ENCODE data around the gene ADGRD2.

Gene ADGRD2

GRCh38 chr9:124458441-124458840 lies 8.2 kb downstream of the ADGRD2 start:
- DNase-seq = no peak

DNA sequence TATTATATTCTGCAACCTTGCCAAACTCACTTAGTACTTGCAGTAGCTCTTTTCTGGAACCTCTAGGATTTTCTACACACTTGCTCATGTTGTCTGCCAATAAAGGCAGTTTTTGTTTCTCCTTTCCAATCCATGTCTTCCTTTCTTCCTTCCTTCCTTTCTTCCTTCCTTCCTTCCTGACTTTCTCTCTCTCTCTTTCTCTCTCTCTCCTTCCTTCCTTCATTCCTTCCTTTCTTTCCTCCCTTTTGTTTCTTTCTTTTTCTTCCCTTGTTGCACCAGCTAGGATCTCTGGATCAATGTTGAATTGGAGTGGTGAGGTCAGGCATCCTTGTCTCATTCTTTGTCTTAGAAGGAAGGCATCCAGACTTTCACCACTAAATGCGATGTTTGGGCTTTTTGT lies 12.5 kb downstream of the ADGRD2 start:
- DNase-seq = no peak

- no peak for DNase-seq
These were observed 15.5 kb downstream of the ADGRD2 start for GRCh38 chr9:124465736-124466135.

DNA sequence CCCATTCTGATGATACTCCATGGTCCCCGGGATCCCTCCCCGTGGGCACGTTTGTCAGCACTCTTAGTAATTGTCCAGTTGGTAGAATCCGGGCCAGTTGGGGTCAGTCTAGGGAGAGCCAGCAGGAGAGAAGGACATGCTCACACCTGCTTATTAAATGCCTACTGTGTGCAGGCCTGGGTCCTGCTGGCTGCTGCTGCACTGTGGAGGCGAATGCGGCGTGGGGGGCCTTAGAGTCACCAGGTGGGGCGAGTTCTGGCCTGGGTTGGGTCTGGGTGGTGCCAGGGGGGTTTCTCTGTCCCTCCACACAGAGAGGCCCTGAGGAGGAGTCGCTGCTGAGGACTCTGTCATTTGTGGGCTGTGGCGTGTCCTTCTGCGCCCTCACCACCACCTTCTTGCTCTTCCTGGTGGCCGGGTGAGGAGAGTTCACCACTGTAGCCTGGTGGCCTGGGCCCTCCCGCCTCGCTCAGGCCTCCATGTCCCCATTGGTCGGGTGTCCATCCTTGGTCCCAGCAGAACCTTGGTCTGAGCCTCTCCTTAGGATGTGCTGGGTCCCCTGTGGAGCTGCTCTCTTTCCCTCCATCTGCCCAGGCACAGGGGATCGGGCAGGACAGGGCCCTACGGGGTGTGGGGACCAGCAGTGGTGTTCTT lies 17.3 kb downstream of the ADGRD2 start:
- DNase-seq = no peak

GRCh38 chr9:124468061-124468740 lies 17.9 kb downstream of the ADGRD2 start:
- DNase-seq = no peak

DNA sequence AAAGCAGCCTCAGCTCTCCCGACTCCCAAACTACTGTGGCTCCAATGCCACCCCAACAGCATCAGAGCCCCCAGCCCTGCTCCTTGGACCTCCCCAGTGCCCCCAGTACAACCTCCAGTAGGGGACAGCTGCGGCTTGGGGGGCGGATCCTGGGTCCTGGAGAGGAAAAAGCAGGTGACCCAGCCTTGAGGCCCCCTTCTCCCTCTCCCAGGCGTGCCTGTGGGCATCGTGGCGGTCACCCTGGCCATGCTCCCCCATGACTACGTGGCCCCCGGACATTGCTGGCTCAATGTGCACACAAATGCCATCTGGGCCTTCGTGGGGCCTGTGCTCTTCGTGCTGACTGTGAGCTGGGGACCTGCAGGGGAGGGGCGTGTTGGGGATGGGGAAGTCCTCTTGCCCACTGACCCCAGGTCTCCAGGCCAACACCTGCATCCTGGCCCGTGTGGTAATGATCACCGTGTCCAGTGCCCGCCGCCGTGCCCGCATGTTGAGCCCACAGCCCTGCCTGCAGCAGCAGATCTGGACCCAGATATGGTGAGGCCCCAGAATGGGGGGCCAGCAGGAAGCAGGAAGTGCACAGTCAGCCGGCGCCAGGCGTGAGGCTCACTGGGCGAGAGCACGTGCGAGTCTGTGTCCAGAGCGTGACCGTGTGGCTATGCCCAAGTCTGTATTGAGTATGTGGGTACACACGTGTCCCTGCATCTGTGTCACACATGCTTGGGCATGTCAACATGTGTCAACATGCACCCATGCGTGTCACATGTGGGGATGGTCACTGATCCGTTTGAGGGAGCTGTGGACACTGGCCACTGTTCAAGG lies 19.0 kb downstream of the ADGRD2 start:
- no peak for DNase-seq

- no peak for DNase-seq
These were observed 20.1 kb downstream of the ADGRD2 start for GRCh38 chr9:124470306-124470705.

- no peak for DNase-seq
These were observed 20.5 kb downstream of the ADGRD2 start for GRCh38 chr9:124470726-124471125.

DNA sequence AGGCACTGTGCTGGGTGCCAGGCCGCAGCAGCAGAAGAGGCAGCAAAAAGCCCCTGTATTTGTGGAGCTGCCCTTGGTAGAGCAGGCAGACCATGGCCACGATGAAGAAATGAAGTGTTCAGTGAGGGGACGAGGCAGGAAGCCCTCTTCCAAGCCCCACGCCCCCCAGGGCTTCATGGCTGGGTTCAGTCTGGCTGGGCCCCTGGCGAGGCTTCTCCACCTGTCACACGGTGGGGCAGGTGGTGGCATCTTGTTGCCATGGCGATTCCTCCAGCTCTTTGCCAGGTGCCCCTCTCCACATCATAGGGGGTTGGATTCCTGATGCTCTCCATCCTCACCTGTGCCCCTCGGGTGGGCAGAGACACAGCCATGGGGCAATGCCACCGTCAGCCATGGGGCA lies 21.5 kb downstream of the ADGRD2 start:
- no peak for DNase-seq

- DNase-seq = no peak
These were observed 22.5 kb downstream of the ADGRD2 start for GRCh38 chr9:124472770-124473169.

- no peak for DNase-seq
These were observed 23.1 kb downstream of the ADGRD2 start for GRCh38 chr9:124473310-124473709.

DNA sequence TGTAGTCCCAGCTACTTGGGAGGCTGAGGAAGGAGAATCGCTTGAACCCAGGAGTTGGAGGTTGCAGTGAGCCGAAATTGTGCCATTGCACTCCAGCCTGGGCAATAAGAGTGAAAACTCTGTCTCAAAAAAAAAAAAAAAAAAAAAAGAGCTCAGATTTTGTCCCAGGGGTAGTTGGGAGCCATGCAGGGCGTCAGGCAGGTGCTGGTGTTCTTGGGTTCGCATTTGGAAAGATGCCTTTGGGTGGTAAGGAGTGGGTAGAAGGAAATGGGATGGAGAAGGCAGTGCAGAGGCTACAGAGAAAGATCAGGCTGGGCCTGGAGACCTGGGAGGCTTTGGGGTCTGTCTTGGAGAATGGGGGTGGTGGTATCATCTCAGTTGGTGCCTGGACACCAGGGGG lies 23.9 kb downstream of the ADGRD2 start:
- DNase-seq = no peak

- DNase-seq = no peak
These were observed 25.1 kb downstream of the ADGRD2 start for GRCh38 chr9:124475158-124475867.

DNA sequence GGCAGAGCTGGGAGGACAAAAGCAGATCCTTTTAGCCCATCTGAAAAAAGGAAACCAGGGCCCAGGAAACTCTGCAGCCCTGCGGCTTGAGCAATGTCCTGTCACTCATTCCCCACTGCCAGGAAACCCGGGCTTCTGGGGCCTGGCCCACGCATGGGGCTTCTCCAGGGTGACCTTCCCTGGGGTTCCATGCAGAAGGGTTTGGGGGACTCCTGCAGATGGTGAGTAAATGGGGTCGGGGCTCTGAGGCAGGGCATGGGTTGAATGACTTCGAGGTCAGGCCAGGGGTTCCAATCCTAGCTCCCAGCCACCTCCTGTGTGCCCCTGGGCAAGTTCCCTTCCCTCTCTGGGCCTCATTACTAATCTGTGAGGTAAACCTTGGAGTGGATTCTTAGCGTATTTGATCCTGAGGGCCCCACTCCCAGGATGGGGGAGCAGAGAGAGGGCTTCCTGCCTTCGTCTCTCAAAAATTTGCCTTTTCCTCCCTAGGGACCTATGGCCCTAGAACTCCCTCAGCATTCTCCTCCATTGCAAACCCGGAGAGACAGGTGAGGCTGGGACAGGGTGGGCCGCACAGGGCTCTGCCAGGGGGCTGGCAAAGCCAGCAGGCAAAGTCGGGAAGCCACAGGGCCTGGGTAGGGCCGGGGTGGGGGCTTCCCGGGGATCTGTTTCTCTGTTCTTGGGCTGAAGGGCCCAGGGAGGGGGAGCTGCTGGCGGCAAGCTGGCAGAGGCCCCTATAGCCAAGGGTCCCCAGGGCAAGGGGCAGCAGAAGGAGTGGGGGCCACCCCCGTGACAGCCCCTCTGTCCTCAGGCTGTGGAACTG lies 25.8 kb downstream of the ADGRD2 start:
- DNase-seq = no peak

- DNase-seq = no peak
These were observed 27.0 kb downstream of the ADGRD2 start for GRCh38 chr9:124477211-124477647.

DNA sequence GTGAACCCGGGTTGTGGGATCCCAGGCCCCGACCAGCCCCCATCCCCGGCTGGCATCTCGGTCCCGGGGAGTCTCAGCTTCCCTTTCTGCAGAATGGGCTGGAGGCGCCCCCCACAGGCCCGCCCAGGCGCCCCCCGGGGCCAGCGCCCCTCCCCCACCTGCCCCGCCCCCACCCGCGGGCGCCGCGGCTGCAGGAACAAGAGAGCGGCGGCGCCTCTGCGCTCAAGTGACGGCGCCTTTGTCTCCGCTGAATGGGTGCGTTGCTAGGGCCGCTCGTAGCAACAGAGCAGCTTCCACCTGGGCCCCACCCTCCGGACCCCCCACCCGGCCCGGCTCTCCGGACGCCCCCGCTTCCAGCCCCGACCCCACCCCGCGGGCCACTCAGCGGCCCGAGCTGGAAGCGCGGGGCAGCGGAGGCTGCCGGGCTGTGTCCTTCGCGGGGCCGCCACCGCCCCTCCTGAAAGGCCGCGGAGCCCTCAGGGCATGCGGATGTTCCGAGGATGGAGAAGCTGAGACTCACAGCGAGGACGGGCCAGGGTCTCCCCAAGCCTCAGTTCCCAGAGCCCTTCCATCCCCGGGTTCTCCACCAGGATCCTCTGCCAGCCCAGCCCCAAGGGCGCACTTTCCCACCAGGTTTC lies 27.5 kb downstream of the ADGRD2 start:
- no peak for DNase-seq

DNA sequence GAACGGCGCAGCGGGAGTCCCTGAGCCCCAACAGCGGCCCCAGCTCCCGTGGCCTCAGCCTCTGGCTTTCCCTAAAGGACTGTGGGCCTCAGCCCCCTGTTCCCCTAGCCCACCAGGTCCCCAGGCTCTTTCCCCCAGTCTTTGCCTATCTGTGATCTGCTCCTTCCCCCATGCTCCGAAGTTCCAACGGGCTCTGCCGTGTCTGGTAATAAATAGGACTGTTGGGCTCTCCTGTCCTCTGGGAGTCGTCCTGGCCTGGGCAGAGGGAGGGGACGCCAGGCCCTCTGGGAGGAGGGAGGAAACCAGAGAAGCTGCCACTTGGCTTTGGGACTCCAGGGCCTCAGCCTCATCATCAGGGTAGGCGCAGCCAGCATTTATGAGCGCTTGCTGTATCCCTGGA lies 28.1 kb downstream of the ADGRD2 start:
- no peak for DNase-seq

DNA sequence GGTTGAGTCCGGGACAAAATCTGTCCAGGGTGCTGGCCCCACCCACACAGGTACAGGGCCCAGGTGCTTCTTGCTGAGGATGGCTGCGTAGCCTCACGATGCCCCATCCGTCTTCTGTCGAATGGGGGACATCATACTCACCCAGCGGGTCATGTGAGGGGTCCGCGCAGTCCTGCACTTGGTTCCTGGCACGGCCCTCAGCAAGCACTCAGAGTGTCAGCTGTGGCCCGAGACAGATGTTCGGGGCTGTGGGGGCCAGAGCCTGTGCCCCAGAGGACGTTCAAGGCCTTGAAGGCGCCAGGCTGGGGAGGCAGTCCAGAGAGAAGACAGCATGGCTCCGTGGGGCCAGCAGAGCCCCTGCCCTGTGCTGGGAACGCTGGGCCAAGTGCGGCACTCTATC lies 29.1 kb downstream of the ADGRD2 start:
- DNase-seq = no peak

DNA sequence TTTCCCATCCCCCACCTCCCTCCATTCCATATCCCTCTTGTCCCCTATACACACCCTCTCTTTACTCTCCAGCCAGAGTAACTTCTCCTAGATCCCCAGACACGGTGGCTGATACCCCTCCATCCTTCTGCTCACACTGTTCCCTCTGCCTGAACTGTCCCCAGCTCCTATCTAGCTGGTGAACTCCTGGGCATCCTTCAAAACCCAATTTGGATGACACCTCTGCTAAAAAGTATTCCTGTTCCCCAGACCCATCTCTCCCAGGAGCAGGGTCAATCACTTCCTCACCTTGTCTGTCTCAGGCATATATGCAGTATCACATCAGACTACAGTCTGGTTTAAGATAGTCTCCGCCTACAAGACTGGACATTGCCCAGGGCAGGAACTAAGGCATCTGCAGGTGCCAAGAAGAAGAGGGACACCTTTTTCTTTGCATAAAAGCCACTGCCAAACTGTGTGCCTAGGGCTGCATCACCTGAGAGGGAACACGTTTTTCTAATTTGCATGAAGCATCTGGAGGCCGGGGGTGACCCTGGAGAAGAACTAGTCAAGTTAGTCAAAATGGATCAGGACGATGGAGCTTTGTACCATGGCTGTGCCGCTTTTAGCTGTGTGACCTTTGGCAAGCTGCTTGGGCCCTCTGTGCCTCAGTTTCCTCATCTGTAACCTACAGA lies 29.8 kb downstream of the ADGRD2 start:
- DNase-seq = no peak

GRCh38 chr9:124480621-124480981 lies 30.4 kb downstream of the ADGRD2 start:
- no peak for DNase-seq

- DNase-seq = no peak
These were observed 30.9 kb downstream of the ADGRD2 start for GRCh38 chr9:124481115-124481514.
